Upper lobe of right lung (tissue), 1 donor: ENCODE results near the gene PTGES2. TPM values are rescaled to one million over a fixed set of nuclear protein-coding genes. Genes with fewer than 3 reads are reported as not detected.
"Not testable (repeated sequence)": the region's sequence is repeated elsewhere in the genome, so short reads cannot be mapped to it uniquely, and the experiment has no call there.

Experiments
- ATAC-seq: fragments of 200-7000 bp; cut with Tn5 transposase; one replicate; pipeline ENCODE4 v1.9.1; 2020; ENCODE audit warnings: mild to moderate bottlenecking, moderate library complexity
- DNase-seq: peaks from one replicate; pipeline ENCODE4 v3.0.0-alpha.2; 2020
- H3K27ac ChIP-seq: fragments of 200-600 bp; one replicate; pipeline ENCODE4 v1.8.0; 2022
- H3K27me3 ChIP-seq: fragments of 200-600 bp; one replicate; pipeline ENCODE4 v1.8.0; 2022; ENCODE audit warnings: mild to moderate bottlenecking
- H3K36me3 ChIP-seq: fragments of 200-600 bp; one replicate; pipeline ENCODE4 v1.8.0; 2022
- H3K4me1 ChIP-seq: fragments of 200-600 bp; one replicate; pipeline ENCODE4 v1.8.0; 2022
- H3K4me3 ChIP-seq: fragments of 200-600 bp; one replicate; pipeline ENCODE4 v1.8.0; 2022; ENCODE audit warnings: mild to moderate bottlenecking
- H3K9me3 ChIP-seq: fragments of 200-600 bp; one replicate; pipeline ENCODE4 v1.8.0; 2022
- CTCF ChIP-seq: fragments of 200-600 bp; IDR thresholded peaks from one replicate; pipeline ENCODE4 v1.8.0; 2022; ENCODE audit warnings: antibody characterized with exemption
- intact Hi-C: fragments of 100-400 bp; cut with DNase I; formaldehyde crosslinking; loops from one replicate; pipeline ENCODE4 v1.11.0; 2022
- total RNA-seq: library from RNA; stranded (reverse); fragmentation: NEBNext Ultra II Directional; extraction: Animal tissue kit (Norgen Biotek cat#: 25700); gene quantifications from one replicate; pipeline ENCODE4 v1.2.1, GENCODE V29; 2021
- donor health status: DM: no; HTN: yes; CAD: no; lungs with severe emphysema.

PTGES2 gene
- total RNA-seq, 1 donor from 2014 or later, result 35.1 TPM

GRCh38 chr9:128115187-128116103, 12.1 kb downstream of the PTGES2 start:
- Histone ChIP-seq H3K4me3 (no peak overlapping the region), H3K36me3 (peaks cover 3% of the 10 kb centered on the region), H3K27me3 (no peaks in the 10 kb centered on the region), H3K27ac (no peak overlapping the region), H3K9me3 (no peaks in the 10 kb centered on the region), H3K4me1 (peaks cover 11% of the 10 kb centered on the region)
- intact Hi-C loops, result loop anchor here (10.0 kb wide), 1 partner anchor 171 kb away; no protein-coding TSS in a partner anchor
- DNase-seq, result peak; percentile 67
- TF ChIP-seq CTCF, result no peak
- peak; percentile 36 for ATAC-seq

- ATAC-seq (no peak), DNase-seq (peak; percentile 63)
- Histone ChIP-seq H3K4me1 (peaks cover 11% of the 10 kb centered on the region), H3K9me3 (no peaks in the 10 kb centered on the region), H3K36me3 (no peaks in the 10 kb centered on the region), H3K4me3 (no peak overlapping the region), H3K27ac (no peak overlapping the region), H3K27me3 (no peaks in the 10 kb centered on the region)
- no peak for TF ChIP-seq CTCF
- intact Hi-C loops, result loop anchor here (10.0 kb wide), 1 partner anchor 170 kb away; no protein-coding TSS in a partner anchor
Measured at GRCh38 chr9:128114326-128115186, 13.0 kb downstream of the PTGES2 start.

- no peak for TF ChIP-seq CTCF
- no peaks in the 10 kb centered on the region for H3K9me3 ChIP-seq
- intact Hi-C loops, result loop anchor here (10.0 kb wide), 1 partner anchor 169 kb away; no protein-coding TSS in a partner anchor
- H3K4me3 ChIP-seq, result no peak overlapping the region
- DNase-seq, result peak; percentile 63
- H3K36me3 ChIP-seq, result peaks cover 6% of the 10 kb centered on the region
- H3K27ac ChIP-seq, result no peak overlapping the region
- H3K27me3 ChIP-seq, result no peaks in the 10 kb centered on the region
- no peak for ATAC-seq
- peaks cover 11% of the 10 kb centered on the region for H3K4me1 ChIP-seq
Measured at GRCh38 chr9:128113526-128114325, 13.8 kb downstream of the PTGES2 start.

GRCh38 chr9:128111726-128112125, 15.8 kb downstream of the PTGES2 start:
- DNase-seq, result peak; percentile 44
- intact Hi-C loops, result loop anchor here (10.0 kb wide), 1 partner anchor 167 kb away; no protein-coding TSS in a partner anchor
- peaks cover 26% of the 10 kb centered on the region for H3K36me3 ChIP-seq
- H3K27ac ChIP-seq, H3K4me3 ChIP-seq, H3K4me1 ChIP-seq, H3K9me3 ChIP-seq, H3K27me3 ChIP-seq, ATAC-seq: not testable (repeated sequence)

GRCh38 chr9:128109050-128109709, 18.3 kb downstream of the PTGES2 start:
- H3K4me1 ChIP-seq, result no peaks in the 10 kb centered on the region
- no peak overlapping the region for H3K27ac ChIP-seq
- intact Hi-C loops, result no loop called here
- H3K36me3 ChIP-seq, result peaks cover 50% of the 10 kb centered on the region
- no peaks in the 10 kb centered on the region for H3K27me3 ChIP-seq
- H3K4me3 ChIP-seq, result no peak overlapping the region
- peak; percentile 35 for DNase-seq
- H3K9me3 ChIP-seq, result no peaks in the 10 kb centered on the region
- no peak for ATAC-seq
- TF ChIP-seq CTCF, result no peak
